Measurements from ENCODE around the gene RET. TPM values are rescaled to one million over a fixed set of nuclear protein-coding genes. Genes with fewer than 3 reads are reported as not detected.

The RET gene
- total and polyA plus RNA-seq, 2 experiments from 2014 or later, result 0.50 TPM; not detected in 1

DNA sequence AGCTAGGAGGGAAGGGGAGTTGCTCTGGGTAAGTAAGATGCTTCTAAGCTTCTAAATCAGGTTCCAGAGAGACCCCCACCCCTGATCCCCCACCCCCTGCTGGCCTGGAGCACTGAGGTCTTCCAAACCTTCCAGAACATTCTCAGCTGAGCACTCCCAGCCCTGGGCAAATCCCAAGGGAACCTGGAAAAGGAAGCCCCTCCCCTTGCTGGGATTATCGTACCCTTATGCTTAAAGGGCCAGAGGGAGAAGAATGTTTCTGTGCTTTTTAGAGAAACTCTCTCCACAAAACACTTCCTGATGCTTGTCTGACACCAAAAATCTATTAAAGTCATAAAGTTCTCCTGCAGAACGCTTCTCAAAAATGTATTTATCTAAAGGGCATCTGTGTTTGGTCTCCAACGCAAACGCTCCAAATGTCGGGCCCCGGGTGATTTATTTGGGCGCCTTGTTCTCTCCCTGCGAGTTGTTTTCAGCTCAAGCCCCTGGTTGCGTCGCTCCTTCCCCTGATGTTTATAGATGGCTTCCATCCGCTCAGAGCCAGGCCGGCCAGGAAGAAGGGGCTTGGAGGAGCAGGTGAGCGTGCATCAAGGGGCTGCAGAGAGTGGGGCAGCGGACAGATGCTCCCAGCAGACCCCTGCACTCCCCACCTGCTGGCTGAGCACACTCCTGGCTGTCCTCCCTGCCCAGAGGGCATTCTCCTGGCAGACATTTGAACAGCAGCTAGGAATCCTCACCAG, 8.2 kb upstream of the RET start:
- no peaks in the 10 kb centered on the region for H4K20me1 ChIP-seq (ENCODE audit: insufficient read depth, poor library complexity, severe bottlenecking)
- 58% methylated on average over 14 of the region's 14 CpGs for WGBS (ENCODE audit: low lambda C conversion rate, missing lambda C conversion rate)
- TF ChIP-seq EZH2phosphoT487 (IDR thresholded peaks at IDR 0.05; ENCODE audit: low read depth, severe bottlenecking, unreplicated experiment), result no peak
- TF ChIP-seq, protein P1, sequence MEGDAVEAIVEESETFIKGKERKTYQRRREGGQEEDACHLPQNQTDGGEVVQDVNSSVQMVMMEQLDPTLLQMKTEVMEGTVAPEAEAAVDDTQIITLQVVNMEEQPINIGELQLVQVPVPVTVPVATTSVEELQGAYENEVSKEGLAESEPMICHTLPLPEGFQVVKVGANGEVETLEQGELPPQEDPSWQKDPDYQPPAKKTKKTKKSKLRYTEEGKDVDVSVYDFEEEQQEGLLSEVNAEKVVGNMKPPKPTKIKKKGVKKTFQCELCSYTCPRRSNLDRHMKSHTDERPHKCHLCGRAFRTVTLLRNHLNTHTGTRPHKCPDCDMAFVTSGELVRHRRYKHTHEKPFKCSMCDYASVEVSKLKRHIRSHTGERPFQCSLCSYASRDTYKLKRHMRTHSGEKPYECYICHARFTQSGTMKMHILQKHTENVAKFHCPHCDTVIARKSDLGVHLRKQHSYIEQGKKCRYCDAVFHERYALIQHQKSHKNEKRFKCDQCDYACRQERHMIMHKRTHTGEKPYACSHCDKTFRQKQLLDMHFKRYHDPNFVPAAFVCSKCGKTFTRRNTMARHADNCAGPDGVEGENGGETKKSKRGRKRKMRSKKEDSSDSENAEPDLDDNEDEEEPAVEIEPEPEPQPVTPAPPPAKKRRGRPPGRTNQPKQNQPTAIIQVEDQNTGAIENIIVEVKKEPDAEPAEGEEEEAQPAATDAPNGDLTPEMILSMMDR (IDR thresholded peaks at IDR 0.05; ENCODE audit: poor library complexity), result no peak

DNA sequence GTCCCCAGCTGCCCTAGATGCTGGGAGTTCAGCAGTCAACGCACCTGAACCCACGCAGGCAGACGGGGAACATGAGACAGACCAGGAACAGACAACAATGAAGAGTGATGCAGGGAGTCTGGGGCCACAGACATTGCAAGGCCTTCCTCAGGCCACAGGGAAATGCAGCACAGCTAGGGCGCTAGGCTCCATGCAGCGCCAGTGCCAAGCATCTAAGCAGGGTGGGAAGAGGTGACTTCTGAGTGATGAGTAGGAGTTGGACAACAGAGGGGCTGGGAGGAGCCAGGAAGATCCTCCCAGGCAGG, 7.7 kb upstream of the RET start:
- Histone ChIP-seq H3K36me3 (replicated peaks; ENCODE audit: insufficient read depth, low read depth) (no peaks in the 10 kb centered on the region), H3K79me2 (no peaks in the 10 kb centered on the region), H3K4me2 (no peak overlapping the region), H4K20me1 (ENCODE audit: insufficient read depth, poor library complexity, severe bottlenecking) (no peaks in the 10 kb centered on the region), H3K27me3 (peaks cover 6% of the 10 kb centered on the region), H3K4me1 (ENCODE audit: insufficient read depth) (no peaks in the 10 kb centered on the region), H3K27ac (no peak overlapping the region), H3K4me3 (no peak overlapping the region), H3K9me3 (ENCODE audit: low read depth) (no peaks in the 10 kb centered on the region), H3K9me2 (replicated peaks; ENCODE audit: insufficient read depth) (no peaks in the 10 kb centered on the region), H2AFZ (no peak overlapping the region)
- 89% methylated on average over 5 of the region's 5 CpGs for WGBS (ENCODE audit: low lambda C conversion rate, missing lambda C conversion rate)
- TF ChIP-seq EZH2 (IDR thresholded peaks at IDR 0.05; ENCODE audit: borderline replicate concordance), result no peak
- TF ChIP-seq, protein P1 (IDR thresholded peaks at IDR 0.05; ENCODE audit: poor library complexity), result no peak
- no peak for TF ChIP-seq EZH2phosphoT487 (IDR thresholded peaks at IDR 0.05; ENCODE audit: low read depth, severe bottlenecking, unreplicated experiment)
- no peak for DNase-seq (ENCODE audit: low spot score)

More for the DNA sequence above, 8.2 kb upstream of the RET start:
- H2AFZ ChIP-seq, result no peak overlapping the region
- DNase-seq (ENCODE audit: low spot score), result no peak
- H3K79me2 ChIP-seq, result no peaks in the 10 kb centered on the region
- H3K4me3 ChIP-seq, result no peak overlapping the region
- H3K4me2 ChIP-seq, result no peak overlapping the region
- H3K36me3 ChIP-seq (replicated peaks; ENCODE audit: insufficient read depth, low read depth), result no peaks in the 10 kb centered on the region
- no peaks in the 10 kb centered on the region for H3K4me1 ChIP-seq (ENCODE audit: insufficient read depth)
- H3K9me3 ChIP-seq (ENCODE audit: low read depth), result no peaks in the 10 kb centered on the region
- no peaks in the 10 kb centered on the region for H3K9me2 ChIP-seq (replicated peaks; ENCODE audit: insufficient read depth)
- H3K27ac ChIP-seq, result no peak overlapping the region
- peaks cover under 1% of the 10 kb centered on the region for H3K27me3 ChIP-seq

DNA sequence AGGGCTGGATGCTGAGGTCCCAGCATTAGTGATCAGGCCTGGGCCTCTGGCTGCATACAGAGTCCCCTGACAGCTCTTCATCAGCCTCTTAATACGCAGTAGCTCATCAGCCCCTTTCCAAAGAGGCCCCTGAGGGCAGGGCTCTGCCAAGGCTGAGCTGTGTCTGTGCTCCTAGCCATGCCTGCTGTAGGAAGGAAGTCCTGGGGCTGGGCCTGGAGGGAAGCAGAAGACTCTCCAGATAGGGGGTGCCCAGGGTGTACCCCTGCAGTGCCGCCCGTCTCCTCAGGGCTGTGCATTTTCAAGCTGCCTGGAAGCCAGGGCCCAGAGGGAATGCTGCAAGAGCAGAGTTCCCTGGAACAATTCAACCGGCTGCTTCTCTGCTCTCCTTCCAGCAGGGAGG, 7.3 kb upstream of the RET start:
- Histone ChIP-seq H3K27me3 (peaks cover 9% of the 10 kb centered on the region), H3K27ac (no peak overlapping the region), H3K4me1 (ENCODE audit: insufficient read depth) (no peaks in the 10 kb centered on the region), H3K9me2 (replicated peaks; ENCODE audit: insufficient read depth) (no peaks in the 10 kb centered on the region), H3K9me3 (ENCODE audit: low read depth) (no peaks in the 10 kb centered on the region), H4K20me1 (ENCODE audit: insufficient read depth, poor library complexity, severe bottlenecking) (no peaks in the 10 kb centered on the region), H2AFZ (no peak overlapping the region), H3K36me3 (replicated peaks; ENCODE audit: insufficient read depth, low read depth) (no peaks in the 10 kb centered on the region), H3K4me3 (no peak overlapping the region), H3K4me2 (no peak overlapping the region), H3K79me2 (no peaks in the 10 kb centered on the region)
- 85% methylated on average over 4 of the region's 4 CpGs for whole genome bisulfite sequencing (ENCODE audit: low lambda C conversion rate, missing lambda C conversion rate)
- TF ChIP-seq EZH2 (IDR thresholded peaks at IDR 0.05; ENCODE audit: borderline replicate concordance), result no peak
- no peak for TF ChIP-seq EZH2phosphoT487 (IDR thresholded peaks at IDR 0.05; ENCODE audit: low read depth, severe bottlenecking, unreplicated experiment)
- TF ChIP-seq, protein P1 (IDR thresholded peaks at IDR 0.05; ENCODE audit: poor library complexity), result no peak
- no peak for DNase-seq (ENCODE audit: low spot score)

Measured in hepatocyte (in vitro differentiated cells).